GM12864 (cell line): ENCODE results near the gene CUEDC1.

Experiments used
- DNase-seq: peaks from one replicate; pipeline ENCODE4 v3.0.0-alpha.2; 2011; ENCODE audit warnings: low read depth
- H3K4me3 ChIP-seq: 2 replicates; pipeline ENCODE4 v1.5.1; 2011; ENCODE audit warnings: mild to moderate bottlenecking, low read depth, low read length, control low read depth
- CTCF ChIP-seq: IDR thresholded peaks from 2 replicates; pipeline ENCODE4 v1.5.1; 2011; ENCODE audit warnings: low read depth, mild to moderate bottlenecking, moderate library complexity, low read length, control low read depth, inconsistent platforms; ENCODE audit errors: missing control alignments

The CUEDC1 gene

GRCh38 chr17:57937492-57937891 lies 17.7 kb downstream of the CUEDC1 start:
- no peak for DNase-seq
- no peak overlapping the region for H3K4me3 ChIP-seq
- no peak for TF ChIP-seq CTCF

DNA sequence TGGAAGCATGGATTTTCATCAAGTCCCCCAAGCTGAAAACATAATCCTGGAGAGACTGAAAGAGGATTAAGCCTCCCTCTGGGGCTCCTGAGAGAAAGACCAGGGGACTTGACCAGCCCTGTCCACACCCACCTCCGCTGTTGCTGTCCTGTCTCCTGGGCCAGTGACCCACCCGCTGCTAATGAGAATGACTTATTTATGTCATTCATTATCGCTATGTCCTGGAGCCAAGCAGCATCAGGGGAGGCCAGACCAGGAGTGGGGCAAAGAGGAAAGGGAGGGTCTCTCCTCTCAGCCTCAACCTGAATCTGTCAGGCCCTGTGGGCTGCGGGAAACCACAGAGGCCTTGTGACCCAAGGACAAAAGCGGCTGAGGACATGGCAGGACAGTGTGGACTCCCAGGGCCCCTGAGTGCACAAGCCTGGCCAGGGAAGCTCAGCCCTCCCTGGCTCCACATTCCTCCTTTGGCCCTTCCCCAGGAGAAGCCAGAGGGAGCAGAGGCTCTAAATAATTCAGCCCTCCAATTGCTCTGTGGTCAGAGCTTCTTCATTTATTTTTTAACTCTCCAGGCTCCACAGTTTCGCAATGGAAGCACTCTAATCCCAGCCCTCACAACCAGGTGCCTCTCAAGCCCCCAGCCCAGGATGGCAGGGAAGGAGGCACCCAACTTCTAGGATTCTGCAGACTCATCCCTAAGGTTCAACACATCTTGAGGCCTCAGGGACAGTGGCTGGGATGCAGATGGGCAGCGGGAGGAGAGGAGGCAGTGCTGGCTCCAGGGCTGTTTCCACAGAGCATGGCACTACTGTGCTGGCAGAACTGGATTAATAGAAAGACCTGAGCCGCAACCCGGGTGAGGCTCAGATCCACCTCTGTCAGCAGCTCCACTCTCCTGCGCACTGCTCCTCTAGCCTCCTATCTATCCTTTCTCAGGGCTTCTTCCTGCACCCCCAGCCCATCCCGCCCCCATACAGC lies 19.1 kb downstream of the CUEDC1 start:
- no peak overlapping the region for H3K4me3 ChIP-seq
- no peak for DNase-seq
- no peak for TF ChIP-seq CTCF

- H3K4me3 ChIP-seq: no peak overlapping the region
- no peak for DNase-seq
These were observed 23.6 kb downstream of the CUEDC1 start for GRCh38 chr17:57931488-57932137.

GRCh38 chr17:57930239-57930638 lies 25.0 kb downstream of the CUEDC1 start:
- no peak for TF ChIP-seq CTCF
- DNase-seq: no peak
- H3K4me3 ChIP-seq: no peak overlapping the region

More at GRCh38 chr17:57931488-57932137, 23.6 kb downstream of the CUEDC1 start:
- TF ChIP-seq CTCF: no peak

GRCh38 chr17:57929386-57929785 lies 25.8 kb downstream of the CUEDC1 start:
- DNase-seq: no peak
- H3K4me3 ChIP-seq: no peak overlapping the region
- TF ChIP-seq CTCF: no peak

GRCh38 chr17:57928928-57929327 lies 26.3 kb downstream of the CUEDC1 start:
- TF ChIP-seq CTCF: no peak
- no peak overlapping the region for H3K4me3 ChIP-seq
- DNase-seq: no peak
